SK-N-SH (cell line): ENCODE measurements around the gene ZNG1C. TPM values are rescaled to one million over a fixed set of nuclear protein-coding genes. Genes with fewer than 3 reads are reported as not detected.
"Not testable (repeated sequence)": the region's sequence is repeated elsewhere in the genome, so short reads cannot be mapped to it uniquely, and the experiment has no call there.

Experiments used
- CTCF ChIA-PET: fragments of 300-600, 350-600 bp; formaldehyde crosslinking; extraction: SDS; loops from one replicate; lab custom pipeline; 2021; lab: Yijun Ruan, JAX
- POLR2A ChIA-PET: fragments of 350-600 bp; sonication (Branson Sonifier 250); formaldehyde crosslinking; extraction: SDS; loops from one replicate; lab custom pipeline; 2020; ENCODE audit warnings: antibody characterized with exemption, inconsistent platforms; lab: Yijun Ruan, JAX
- DNase-seq: peaks from one replicate; pipeline ENCODE4 v3.0.0; 2012
- H2AFZ ChIP-seq: fragments of 200-600 bp; sonication (generic); 2 replicates; pipeline ENCODE4 v1.8.1; 2016; ENCODE audit warnings: antibody characterized with exemption, mild to moderate bottlenecking, low read depth
- H3F3A ChIP-seq: fragments of 200-600 bp; sonication (generic); replicated peaks from 2 replicates; pipeline ENCODE3; 2016; ENCODE audit warnings: antibody characterized with exemption, mild to moderate bottlenecking; ENCODE audit not compliant: insufficient read depth
- H3K27ac ChIP-seq, 2 experiments: fragments of 200-500 bp in 1 of 2; fragments of 200-600 bp in 1 of 2; sonication (Bioruptor generic) in 1 of 2; sonication (generic), shearing (Covaris generic) in 1 of 2; 2 replicates each; pipeline versions ENCODE4 v1.5.1 to v1.6.1; 2014 to 2016; ENCODE audit warnings: low read depth in 2 of 2, inconsistent platforms in 1 of 2, low read length in 1 of 2, mild to moderate bottlenecking in 1 of 2, mixed read lengths in 1 of 2
- H3K27me3 ChIP-seq: fragments of 200-600 bp; sonication (generic), shearing (Covaris generic); 2 replicates; pipeline ENCODE4 v1.6.1; 2016; ENCODE audit warnings: mixed run types; ENCODE audit not compliant: insufficient read depth
- H3K36me3 ChIP-seq, 2 experiments: fragments of 200-500 bp in 1 of 2; fragments of 200-600 bp in 1 of 2; sonication (Bioruptor generic) in 1 of 2; sonication (generic) in 1 of 2; replicated peaks in 1 of 2; 2 replicates each; pipeline versions ENCODE3 to v1.5.1; 2014 to 2016; ENCODE audit warnings: low read length in 1 of 2, mild to moderate bottlenecking in 1 of 2; ENCODE audit not compliant: insufficient read depth in 2 of 2, control insufficient read depth in 1 of 2
- H3K4me1 ChIP-seq, 2 experiments: fragments of 200-500 bp in 1 of 2; fragments of 200-600 bp in 1 of 2; sonication (Bioruptor generic) in 1 of 2; sonication (generic), shearing (Covaris generic) in 1 of 2; 2 replicates each; pipeline versions ENCODE4 v1.5.1 to v1.6.1; 2014 to 2016; ENCODE audit warnings: low read depth in 1 of 2, low read length in 1 of 2, mixed run types in 1 of 2; ENCODE audit not compliant: insufficient read depth in 2 of 2, control insufficient read depth in 1 of 2
- H3K4me2 ChIP-seq: fragments of 200-600 bp; sonication (generic), shearing (Covaris generic); 2 replicates; pipeline ENCODE4 v1.6.1; 2017; ENCODE audit warnings: mixed run types
- H3K4me3 ChIP-seq, 2 experiments: fragments of 200-500 bp in 1 of 2; fragments of 200-600 bp in 1 of 2; sonication (Bioruptor generic) in 1 of 2; sonication (generic), shearing (Covaris generic) in 1 of 2; 2 replicates each; pipeline versions ENCODE4 v1.5.1 to v1.8.1; 2014 to 2016; ENCODE audit warnings: low read depth in 2 of 2, inconsistent platforms in 1 of 2, low read length in 1 of 2, mild to moderate bottlenecking in 1 of 2, mixed read lengths in 1 of 2, moderate library complexity in 1 of 2
- H3K79me2 ChIP-seq: fragments of 200-600 bp; sonication (generic); 2 replicates; pipeline ENCODE4 v1.8.1; 2017; ENCODE audit warnings: mild to moderate bottlenecking; ENCODE audit not compliant: insufficient read depth
- H3K9ac ChIP-seq: fragments of 200-600 bp; sonication (generic); 2 replicates; pipeline ENCODE4 v1.6.1; 2017; ENCODE audit warnings: mixed run types
- H3K9me2 ChIP-seq: fragments of 200-600 bp; sonication (generic); 2 replicates; pipeline ENCODE4 v1.6.1; 2017; ENCODE audit warnings: mixed run types
- H3K9me3 ChIP-seq: fragments of 200-600 bp; sonication (generic); 2 replicates; pipeline ENCODE4 v1.6.1; 2017; ENCODE audit warnings: mixed run types, mild to moderate bottlenecking, moderate library complexity
- H4K20me1 ChIP-seq: fragments of 200-600 bp; sonication (generic); 2 replicates; pipeline ENCODE4 v1.6.1; 2017; ENCODE audit warnings: mild to moderate bottlenecking, mixed run types; ENCODE audit not compliant: insufficient read depth
- WGBS: methylation state at CpG from one replicate; pipeline ENCODE4 v1.1.6; 2017; ENCODE audit warnings: low lambda C conversion rate; 5-methylcytosine and 5-hydroxymethylcytosine counted together
- polyA plus RNA-seq, 3 experiments: library from polyadenylated mRNA; depleted of rRNA; stranded (reverse); fragments of >200 nt; gene quantifications; 2 replicates each; pipeline ENCODE4 v1.2.3, GENCODE V29; 2012

The ZNG1C gene
- polyA plus RNA-seq, 1 of the 3 experiments (the other 2 are of a cell fraction) = 29.4 TPM

DNA sequence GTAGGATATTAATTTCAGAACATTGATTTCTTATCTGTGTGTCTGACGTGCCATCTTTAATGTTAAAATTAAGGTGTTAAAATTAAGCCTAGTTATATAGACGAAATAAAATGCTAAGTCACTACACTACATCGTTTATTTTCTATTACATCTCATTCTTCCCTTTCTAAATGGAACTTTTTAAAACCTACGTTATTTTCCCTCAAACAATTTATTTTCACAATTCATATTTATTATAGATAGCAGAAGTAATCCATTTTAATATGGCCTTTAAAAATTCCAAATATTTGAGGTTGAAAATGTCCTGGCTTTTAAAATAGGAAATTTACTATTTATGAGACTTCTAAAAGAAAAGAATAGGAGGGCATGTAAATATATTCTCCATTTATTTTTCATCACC, 63.0 kb downstream of the ZNG1C start:
- H3K27me3 ChIP-seq, H3K9me2 ChIP-seq, H3F3A ChIP-seq, H2AFZ ChIP-seq, H3K4me3 ChIP-seq, H3K9ac ChIP-seq, H3K27ac ChIP-seq, H3K4me1 ChIP-seq, H4K20me1 ChIP-seq, POLR2A ChIA-PET, H3K9me3 ChIP-seq, DNase-seq, H3K79me2 ChIP-seq, H3K36me3 ChIP-seq, CTCF ChIA-PET, H3K4me2 ChIP-seq: not testable (repeated sequence)
- WGBS = 19% methylated on average over 3 of the region's 4 CpGs

DNA sequence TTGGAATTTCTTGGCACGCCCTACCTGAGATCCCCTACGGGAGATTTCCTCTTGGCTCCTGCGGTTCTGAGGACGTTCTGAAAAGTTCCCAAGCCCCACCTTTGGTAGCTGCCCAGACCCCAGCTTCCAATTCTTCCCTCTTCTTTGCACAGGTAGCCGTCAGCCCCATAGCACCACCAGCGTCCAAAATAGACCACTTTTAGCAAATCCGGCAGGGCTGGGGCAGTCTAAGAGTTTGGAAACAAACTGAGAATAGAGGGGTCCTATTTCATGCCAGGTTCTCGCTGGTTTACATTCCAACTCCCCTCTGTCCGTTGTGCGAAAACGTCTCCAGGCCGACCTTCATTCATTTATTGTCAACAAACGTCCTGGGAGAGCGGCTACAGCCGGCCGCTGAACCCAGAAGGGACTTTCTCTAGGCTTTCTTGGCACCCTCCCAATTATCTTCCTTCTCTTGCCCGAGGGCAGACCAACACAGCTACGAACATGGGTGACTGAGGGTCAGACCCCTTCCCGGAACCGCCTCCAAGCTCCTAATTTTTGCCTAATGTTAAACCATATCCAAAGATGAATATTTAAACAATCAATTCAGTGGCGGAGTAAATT, 64.0 kb downstream of the ZNG1C start:
- H3K4me2 ChIP-seq, H3F3A ChIP-seq, POLR2A ChIA-PET, H3K27ac ChIP-seq, H3K4me3 ChIP-seq, CTCF ChIA-PET, H3K4me1 ChIP-seq, H3K27me3 ChIP-seq, H4K20me1 ChIP-seq, H3K9me3 ChIP-seq, DNase-seq, H2AFZ ChIP-seq, H3K9ac ChIP-seq, H3K9me2 ChIP-seq, H3K79me2 ChIP-seq, H3K36me3 ChIP-seq: not testable (repeated sequence)
- WGBS = 21% methylated on average over 10 of the region's 21 CpGs

DNA sequence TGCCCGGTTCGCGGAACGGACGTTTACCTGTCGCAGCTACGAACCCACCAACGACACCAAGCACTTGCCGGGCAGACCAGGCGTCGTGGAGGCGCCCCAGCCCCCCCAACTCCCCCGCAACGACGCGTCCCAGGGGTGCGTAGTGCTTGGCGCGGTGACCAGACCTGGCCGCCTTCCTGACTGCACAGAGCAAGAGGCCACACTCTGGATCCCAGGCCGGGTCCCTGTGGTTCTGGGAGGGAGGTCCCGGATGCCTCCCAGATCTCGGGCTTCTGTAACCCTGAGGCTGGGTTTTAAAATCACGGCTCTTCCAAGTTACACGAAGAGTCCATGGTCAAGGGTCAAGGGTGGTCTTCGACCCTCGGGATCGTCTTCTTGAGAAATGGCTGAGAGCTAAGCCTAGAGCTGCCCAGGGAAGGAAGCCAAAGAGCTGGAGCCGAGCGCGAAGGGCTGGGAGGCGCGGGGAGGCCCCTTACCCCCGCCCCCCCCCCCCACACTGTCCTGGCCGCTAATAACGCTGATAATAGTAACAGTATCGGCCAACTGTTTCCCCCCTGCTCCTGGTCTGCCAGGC, 64.7 kb downstream of the ZNG1C start:
- 3% methylated on average over 20 of the region's 37 CpGs for WGBS
- POLR2A ChIA-PET, H3K4me2 ChIP-seq, CTCF ChIA-PET, H3K27ac ChIP-seq, H2AFZ ChIP-seq, H3F3A ChIP-seq, H4K20me1 ChIP-seq, H3K9me2 ChIP-seq, H3K9ac ChIP-seq, H3K4me1 ChIP-seq, H3K27me3 ChIP-seq, H3K4me3 ChIP-seq, H3K9me3 ChIP-seq, H3K79me2 ChIP-seq, DNase-seq, H3K36me3 ChIP-seq: not testable (repeated sequence)

DNA sequence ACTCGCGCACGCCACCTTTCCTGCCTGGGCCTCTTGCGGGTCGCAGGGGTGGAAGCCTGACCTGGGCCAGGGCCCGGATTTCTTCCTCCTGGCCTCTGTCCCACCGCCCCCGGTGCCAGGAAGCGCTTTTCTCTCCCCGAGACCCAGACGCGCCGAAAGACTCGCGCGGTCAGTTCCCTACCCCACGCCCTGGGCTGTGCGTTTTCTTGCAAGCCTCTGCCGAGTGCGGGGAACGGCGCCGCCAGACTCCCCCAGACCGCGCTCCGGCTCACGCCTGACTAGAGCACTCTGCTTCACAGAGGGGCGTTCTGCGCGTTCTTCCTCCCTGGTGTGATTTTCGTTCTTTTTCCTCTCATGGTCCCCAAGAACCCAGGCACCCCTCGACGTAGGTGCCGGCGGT, 65.3 kb downstream of the ZNG1C start:
- H3K27me3 ChIP-seq, H3K9me2 ChIP-seq, H3F3A ChIP-seq, H2AFZ ChIP-seq, H3K27ac ChIP-seq, H3K9me3 ChIP-seq, DNase-seq, H3K4me2 ChIP-seq, H3K36me3 ChIP-seq, POLR2A ChIA-PET, H3K9ac ChIP-seq, H3K79me2 ChIP-seq, H4K20me1 ChIP-seq, CTCF ChIA-PET, H3K4me1 ChIP-seq, H3K4me3 ChIP-seq: not testable (repeated sequence)
- WGBS = 29% methylated on average over 20 of the region's 35 CpGs

DNA sequence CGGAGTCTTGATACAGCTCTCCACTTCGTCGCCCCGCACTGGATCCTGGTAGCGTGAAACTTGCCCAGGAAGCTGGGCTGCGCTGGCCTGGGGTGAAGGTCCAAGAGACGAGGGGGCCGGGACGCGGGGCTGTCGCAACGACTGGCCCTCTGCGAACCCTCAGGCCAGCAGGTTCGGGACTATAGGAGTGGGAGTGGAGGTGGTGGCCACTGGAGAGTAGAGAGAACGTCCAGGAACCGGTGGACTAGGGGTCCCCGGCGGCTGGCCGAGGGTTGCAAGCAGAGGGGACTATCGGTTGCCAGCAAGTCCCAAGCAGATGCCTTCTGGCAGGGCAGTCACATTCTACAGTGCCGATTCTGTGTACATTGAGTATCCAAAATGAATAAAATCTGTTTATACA, 65.9 kb downstream of the ZNG1C start:
- H3K79me2 ChIP-seq, CTCF ChIA-PET, H3K9ac ChIP-seq, POLR2A ChIA-PET, H3K36me3 ChIP-seq, DNase-seq, H3K9me2 ChIP-seq, H4K20me1 ChIP-seq, H3K4me1 ChIP-seq, H3K4me3 ChIP-seq, H3K27ac ChIP-seq, H3K27me3 ChIP-seq, H2AFZ ChIP-seq, H3K9me3 ChIP-seq, H3F3A ChIP-seq, H3K4me2 ChIP-seq: not testable (repeated sequence)
- WGBS = 11% methylated on average over 16 of the region's 21 CpGs

DNA sequence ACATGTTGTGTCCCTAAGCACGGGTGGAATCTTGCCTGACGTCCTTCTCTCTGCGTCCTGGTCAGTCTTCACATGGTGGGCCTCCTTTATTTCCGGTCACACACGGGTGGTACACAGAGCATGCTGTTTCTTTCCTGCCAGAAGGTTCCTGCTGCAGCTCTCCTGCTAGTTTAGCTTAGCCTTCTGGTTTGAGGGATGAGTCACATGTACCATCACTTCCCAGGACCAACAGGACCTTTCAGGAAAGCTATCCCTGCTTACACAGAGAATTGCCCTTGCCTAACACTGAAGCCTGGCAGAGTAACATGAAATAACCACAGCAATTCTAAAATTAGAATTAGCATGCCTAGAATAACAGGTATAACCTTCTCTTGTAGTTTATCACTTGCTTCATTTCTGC, 69.4 kb downstream of the ZNG1C start:
- H2AFZ ChIP-seq, POLR2A ChIA-PET, CTCF ChIA-PET, H3K27ac ChIP-seq, H3K9me3 ChIP-seq, H3K9ac ChIP-seq, H3K4me2 ChIP-seq, H3F3A ChIP-seq, H4K20me1 ChIP-seq, H3K79me2 ChIP-seq, H3K36me3 ChIP-seq, H3K9me2 ChIP-seq, H3K4me3 ChIP-seq, H3K4me1 ChIP-seq, DNase-seq, H3K27me3 ChIP-seq: not testable (repeated sequence)
- no CpG with 5 or more reads among the region's 5 CpGs for WGBS
